M059J (cell line): ENCODE data around the gene ZNF526. TPM values are rescaled to one million over a fixed set of nuclear protein-coding genes. Genes with fewer than 3 reads are reported as not detected.
"Not testable (repeated sequence)": the region's sequence is repeated elsewhere in the genome, so short reads cannot be mapped to it uniquely, and the experiment has no call there.

Source experiments
- DNase-seq: peaks from one replicate; pipeline ENCODE4 v3.0.0-alpha.2; 2012; ENCODE audit warnings: low read depth
- total RNA-seq: library from RNA; depleted of rRNA; stranded (reverse); fragments of >200 nt; shearing (Covaris generic); gene quantifications from 2 replicates; pipeline ENCODE4 v1.2.3, GENCODE V29; 2014

Gene ZNF526
- total RNA-seq, 1 experiment from 2014 or later = 12.1 TPM

DNA sequence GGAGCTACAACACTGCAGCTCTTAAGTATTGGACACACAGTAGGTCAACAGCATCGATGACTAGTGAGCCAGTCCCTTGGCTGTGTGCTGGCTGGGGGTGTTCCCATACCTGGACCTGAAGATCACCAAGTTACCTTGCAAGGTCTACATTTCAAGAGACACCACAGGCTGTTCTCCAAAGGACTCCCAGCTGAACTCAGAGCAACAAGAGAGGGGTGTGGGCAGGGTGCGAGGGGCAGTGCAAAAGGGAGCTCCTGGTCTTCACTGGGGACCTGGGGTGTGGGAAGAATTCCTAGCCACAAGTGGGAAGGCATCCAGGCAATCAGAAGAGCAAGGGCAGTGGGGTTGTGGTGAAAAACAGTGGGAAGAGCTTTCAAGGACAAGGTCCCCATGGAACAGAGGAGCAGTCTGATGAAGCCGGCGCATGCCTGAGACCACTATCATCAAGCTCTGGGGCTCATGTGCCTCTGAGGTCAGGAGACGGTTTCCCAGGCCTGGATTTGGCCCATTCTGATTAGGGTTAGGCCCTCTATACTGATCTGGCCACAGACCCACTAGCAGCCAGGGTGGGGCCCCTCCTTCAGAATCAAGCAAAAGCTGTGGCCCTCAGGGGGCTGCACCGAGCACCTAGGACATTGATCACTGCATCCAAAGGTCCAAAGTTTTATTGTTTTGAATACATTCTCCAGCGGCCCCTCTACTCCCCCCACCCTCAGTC lies 27.0 kb downstream of the ZNF526 start:
- no peak for DNase-seq

DNA sequence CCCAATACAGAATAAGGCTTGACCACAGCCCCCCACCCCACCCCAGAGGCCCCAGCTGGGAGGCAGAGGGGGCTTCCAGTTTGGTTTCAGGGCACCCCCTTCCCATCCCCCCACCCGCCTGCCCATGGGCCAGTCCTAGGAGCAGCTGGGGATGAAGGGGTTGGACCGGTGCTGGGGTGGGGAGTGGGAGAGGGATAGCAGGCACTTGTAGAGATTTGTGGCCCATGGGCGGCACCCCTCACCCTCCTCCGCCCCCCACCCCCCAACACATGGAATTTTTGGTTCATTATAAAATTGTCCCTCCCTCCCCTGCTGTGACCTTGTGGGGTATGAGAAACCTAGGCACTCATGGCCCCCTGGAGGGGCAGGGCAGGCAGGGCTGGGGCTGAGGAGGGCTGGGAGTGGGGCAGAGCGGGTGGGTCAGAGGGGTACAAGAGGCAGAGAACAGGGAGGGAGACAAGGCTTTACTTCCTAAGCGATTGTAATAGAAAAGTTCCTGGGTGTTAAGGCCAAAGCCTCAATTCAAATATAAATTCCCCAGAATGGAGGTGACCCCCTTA lies 27.6 kb downstream of the ZNF526 start:
- DNase-seq = no peak

DNA sequence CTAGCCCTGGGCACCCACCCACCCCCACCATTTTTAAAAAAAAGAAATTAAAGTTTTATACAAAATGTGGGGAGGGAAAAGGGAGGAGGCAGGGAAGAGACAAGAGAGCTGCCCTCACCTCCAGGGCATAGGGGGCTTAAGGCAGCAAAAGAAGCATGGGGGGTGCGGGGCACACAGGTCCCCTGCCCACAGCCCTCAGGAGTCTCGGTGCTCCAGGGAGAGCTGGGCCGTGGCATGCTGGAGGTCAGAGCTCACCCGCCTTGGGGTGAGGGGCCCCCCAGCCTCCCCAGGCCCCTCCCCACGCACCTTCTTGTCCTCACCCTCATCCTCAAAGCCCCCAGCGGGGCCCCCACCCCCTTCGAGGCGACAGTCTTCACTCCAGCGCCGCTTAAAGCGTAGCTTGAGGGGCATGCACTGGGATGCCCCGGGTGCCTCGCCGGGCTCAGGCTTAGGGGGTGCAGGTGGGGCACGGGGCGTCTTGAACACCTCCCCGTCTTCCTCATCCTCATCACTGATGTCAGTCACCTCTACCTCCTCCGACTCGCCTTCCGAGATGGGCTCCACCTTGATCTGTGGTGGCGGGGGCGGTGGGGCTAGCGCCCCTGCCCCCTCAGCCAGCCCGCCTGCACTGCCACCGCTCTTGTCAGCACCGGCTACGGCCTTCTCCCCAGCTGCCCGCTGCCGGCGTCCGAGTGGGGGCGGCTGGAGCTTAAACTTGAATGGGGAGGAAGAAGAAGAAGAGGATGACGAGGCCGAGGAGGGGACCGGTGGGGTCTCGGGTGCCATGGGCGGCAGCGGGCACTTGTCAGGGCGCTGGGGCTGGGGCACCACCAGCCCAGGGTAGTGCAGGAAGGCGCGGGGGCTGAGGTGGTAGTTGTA lies 28.4 kb downstream of the ZNF526 start:
- no peak for DNase-seq

DNA sequence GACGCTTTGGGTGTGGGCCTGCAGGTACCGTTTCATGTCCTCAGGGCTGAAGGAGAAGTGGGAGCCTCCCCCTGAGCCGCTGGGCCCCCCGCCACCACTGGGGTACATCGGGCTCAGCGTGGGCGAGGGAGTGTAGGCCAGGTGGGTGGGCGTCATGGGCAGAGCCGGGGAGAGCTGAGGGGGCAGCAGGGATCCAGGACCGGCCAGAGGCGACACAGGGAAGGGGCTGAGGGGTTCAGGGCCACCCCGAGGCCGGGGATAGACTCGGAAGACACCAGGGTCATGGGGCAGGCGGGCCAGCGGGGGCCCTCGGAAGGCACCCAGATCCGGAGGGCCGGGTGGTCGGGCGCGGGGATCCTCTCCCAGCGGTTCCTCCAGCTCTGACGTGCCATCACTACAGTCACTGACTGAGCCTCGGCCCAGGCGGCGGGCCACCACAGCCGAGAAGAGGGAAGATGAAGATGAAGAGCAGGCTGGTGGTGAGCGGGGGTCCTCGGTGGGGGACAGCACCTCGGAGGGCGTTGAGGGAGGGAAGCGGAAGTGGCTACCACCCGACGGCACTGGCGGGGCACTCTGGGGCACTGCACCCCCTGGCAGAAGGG lies 29.1 kb downstream of the ZNF526 start:
- DNase-seq = no peak

DNA sequence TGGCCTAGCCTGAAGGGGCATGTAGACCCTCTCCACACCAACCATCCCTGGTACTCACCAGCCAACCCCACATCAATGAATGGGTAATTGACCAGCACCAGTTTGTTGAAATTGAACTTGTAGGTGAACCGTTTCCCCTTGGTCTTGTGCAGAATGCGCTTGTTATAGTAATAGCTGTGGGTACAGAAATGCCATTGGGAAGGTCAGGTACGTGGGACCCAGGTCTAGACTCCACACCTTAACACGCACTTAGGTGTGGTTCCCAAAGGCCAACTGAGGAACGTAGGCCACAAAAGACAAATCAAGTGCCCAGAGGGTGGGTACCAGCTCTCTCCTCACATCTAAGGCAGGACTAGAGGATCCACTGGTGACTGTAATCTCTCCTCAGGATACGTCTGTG lies 29.7 kb downstream of the ZNF526 start:
- no peak for DNase-seq

DNA sequence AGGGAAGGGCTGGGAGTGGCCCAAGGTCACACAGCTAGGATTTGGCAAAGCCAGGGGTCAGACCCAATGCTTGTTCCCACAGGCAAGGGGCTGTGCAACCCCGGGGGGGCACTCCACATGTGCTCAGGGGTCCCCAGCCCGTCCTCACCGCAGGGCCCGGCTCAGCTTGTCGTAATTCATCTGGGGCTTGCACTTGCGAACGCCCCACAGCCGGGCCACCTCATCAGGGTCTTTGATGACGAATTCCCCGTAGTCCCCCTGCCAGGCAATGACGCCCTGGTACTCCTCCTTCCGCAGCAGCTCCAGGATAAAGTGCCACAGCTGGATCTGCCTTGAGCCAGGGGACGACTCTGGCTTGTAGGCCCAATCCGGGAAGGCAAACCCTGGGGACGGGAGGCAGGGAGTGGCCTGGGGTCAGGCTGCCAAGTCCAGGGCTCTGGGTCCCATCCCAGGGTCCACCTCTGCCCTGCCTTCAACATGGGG lies 30.1 kb downstream of the ZNF526 start:
- no peak for DNase-seq

DNA sequence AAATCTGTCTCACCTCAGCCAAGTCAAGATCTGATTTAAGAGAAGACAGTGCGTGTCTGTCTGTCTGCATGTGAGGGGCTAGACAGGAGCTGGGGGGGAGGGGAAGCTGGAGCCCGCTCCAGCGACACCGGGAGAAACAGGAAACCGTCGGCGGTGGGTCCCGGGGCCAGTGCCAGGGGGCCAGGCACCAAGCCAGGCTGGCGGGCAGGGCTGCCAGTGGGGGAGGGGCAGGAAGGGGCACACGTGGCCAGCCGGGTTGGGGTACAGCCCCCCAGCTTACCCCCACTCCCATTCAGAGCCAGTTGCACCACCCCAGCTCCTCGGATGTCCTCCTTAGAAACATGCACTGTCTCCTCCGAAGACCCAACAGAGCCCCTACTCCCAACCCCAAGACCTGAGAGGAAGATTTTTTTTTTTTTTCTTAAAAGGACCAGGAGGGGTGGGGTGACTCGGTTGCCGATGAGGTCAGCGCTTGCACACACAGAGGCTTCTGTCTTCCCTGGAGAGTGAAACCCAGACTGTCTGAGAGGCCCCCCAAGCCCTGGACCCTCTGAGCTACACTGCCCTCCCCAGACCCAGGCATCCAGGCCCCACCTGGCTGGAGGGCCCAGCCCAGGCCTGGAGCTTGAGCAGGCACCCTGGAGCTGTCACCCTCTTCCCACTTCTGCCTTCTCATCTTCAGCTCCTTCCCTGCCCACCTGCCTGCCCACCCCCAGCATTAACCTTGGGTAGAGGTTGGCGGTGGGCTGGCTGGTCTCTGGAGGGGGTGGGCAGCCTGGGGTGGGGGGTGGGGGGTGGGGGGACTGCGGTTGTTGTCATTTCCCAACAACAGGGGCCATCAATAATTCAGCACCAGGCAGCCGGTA lies 30.8 kb downstream of the ZNF526 start:
- DNase-seq = no peak

DNA sequence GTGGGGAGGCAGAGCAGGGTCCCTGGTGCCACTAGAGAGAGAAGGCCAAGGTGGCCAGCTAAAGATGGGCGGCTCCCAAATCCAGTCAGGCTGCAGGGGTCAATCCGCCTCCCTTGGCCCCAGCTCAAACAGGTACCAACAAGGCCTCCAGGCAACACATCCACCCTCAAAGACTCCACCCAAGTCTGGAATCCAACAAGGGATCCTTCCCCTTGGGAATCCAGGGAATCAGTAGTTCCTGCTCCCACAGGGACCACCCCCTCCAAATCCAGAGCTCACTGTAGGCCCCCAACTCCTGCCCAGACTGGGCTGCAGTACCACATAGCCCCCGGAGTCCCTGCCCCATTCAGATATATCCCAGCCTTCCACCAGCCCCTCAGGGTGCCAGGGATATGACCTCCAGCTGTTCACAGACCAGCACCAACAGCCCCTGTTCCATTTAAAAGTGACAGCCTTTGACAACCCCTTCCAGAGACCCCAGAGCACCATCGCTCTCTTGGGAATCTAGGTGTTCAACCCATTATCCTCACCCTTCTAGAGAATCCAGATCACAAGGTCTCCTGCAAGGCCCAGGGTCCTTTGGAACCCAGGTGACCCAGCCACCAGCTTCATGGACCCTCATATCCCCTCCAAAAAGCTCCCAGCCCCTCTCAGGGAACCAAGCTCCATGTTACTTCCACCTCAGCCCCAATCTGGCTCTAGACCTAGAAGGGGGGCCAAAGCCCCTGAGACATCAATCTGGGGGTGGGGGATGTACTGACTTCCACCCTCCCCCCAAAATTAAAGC lies 31.7 kb downstream of the ZNF526 start:
- no peak for DNase-seq

DNA sequence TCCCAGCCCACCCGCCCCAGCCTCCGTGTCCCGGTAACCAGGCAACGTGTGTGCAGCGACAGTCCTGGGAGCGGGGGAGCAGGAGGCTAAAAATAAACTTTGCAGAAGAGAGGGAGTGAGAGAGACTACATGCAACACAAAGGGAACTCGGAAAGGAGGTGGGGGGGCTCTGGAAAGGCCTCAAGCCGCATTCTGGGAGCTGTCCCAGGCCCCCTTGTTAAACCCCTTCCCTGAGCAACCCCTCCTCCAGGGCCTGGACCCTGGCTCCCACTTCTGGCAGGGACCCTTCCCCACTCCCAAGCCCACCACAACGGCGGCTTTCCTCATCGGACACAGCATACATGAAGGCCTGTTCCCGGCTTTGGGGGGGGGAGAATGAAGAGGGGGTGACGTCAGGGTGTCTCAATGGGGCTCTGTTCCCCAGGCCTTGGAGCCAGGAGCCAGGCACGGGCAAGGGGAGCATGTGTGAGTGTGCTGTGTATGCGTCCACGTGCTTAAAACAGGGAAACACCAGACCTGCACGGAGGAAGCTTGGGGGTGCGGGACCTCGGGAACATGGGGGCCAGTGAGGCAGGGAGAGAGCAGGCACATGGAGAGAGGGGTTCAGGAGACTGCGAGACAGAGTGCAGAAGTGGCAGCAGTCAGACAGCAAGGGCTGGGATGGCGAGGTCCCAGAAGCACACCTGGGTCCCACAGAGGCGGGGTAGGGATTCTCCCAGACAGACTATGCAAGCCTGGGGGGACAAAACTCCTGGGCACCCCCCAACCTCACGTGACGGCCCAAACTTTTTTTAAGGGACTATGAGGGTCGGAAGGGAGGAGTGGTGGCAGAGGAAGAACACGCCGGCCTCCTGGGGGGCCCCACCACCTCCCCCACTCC lies 32.5 kb downstream of the ZNF526 start:
- no peak for DNase-seq

DNA sequence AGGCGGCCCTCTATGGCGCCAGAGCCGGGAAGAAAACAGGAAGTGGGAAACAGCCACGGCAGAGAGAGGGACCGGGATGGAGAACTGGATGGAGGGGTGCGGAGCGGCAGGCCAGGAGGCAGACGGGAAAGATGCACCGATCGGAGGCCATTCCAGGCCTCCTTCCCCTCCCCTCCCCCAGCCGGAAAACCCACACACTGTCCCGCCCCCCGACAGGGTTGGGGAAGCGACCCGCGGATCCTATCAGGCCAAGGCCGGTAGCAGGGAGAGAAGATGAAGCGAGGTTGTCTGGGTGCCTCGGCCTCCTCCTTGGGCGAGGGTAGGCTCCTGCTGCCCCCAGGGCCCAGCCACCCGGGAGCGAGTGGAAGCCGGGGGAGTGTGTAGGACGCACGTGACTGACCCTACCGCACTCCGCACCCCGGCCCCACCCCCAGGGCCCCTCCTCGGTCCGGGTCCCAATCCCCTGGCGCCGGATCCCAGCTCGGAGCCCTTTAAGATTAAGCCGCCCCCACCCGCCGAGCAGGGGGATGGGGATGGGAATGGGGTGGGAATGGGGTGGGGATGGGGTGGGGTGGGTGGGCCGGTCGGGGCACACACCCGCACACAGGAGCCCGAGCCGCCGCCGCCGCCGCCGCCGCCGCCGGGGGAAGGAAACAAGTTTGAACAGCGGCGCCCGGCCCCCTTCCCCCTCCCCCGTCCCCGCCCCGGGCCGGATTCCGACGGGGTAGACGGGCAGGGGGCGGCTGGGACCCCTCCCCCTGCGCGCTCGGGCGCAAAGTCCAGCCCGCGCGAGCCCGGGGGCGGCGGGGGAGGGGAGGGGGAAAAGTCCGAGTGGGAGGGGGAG lies 33.4 kb downstream of the ZNF526 start:
- peak; percentile 51 for DNase-seq

DNA sequence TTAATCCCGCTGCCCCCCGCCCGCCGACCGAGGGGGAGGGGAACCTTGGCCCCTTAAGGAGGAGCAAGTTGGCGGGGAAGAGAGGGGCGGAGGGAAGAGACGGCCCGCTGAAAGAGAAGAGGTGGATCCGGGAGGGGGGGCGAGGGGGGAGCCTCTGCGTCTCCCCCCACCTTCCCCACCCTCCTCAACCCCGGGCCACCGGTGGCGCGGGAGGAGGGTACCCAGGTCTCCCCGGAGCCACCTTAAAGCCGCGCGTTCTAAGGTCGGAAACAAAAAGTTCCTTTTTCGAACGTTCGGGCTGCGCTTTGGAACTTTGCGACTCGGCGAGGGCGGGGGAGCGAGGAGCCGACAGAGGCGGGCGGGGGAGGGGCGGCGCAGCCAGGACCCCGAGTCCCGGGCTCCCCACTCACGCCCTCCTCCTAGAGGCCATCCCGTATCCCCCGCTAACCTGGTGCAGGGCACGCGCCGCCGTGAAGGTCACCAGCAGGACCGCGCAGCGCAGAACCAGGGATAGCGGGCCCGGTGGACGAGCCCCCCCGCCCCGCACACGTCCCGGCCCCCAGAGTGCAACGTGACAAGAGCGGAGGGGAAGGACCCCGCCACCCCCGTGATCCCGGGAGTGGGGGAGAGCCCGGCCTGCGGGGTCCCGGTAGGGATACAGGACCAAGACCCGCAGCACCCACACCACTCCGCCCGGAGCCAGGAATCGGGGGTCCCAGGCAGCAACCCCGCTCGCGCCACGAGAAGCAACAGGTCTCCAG lies 34.2 kb downstream of the ZNF526 start:
- peak; percentile 61 for DNase-seq

DNA sequence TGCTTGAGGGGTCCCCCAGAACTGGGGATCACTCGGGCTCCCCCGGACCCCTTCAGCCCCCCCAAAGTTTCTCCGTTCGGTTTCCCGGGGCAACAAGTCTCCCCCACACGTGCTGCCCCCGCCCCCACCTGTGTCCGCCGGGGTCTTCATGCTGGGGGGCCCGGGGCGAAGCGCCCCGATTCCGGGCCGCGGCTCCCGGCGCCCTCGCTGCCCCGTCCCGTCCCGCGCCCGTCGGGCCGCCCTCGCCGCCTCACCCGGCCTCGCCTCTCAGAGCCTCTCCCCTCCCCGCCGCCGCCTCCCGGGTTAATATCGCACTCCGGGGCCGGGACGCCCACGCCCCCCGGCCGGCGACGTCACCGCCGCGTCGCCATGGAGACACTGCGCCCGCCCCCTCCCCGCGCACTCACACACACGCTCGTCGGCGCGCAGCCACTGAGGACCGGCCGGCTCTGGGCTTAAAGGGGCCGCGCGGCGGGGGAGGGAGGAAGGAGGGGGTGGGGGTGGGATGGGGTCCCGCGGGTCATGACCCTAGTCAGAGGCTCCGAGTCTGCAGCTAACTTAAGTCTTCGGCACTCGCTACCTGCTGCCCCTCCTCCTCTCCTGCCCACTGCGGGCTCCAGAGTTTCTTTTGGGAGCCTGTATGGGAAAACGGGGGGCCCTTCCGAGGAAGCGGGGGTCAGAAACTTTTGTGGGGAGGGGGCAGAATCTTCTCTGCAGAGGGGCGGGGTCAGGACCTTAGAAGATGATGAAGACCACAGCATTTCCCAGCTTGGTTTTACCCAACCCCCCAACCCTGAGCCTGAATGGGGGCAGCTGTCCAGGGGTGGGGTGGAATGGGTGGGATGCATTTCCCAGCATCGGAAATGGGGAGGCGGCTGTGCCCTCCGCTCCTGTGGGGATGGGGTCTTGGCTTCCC lies 35.0 kb downstream of the ZNF526 start, which contains the start of gene ERF:
ERF (minus strand) TSS at position 279 of the 916 bp plus-strand sequence; CDS start at position 150, 129 bp downstream.
- DNase-seq = peak; percentile 87

DNA sequence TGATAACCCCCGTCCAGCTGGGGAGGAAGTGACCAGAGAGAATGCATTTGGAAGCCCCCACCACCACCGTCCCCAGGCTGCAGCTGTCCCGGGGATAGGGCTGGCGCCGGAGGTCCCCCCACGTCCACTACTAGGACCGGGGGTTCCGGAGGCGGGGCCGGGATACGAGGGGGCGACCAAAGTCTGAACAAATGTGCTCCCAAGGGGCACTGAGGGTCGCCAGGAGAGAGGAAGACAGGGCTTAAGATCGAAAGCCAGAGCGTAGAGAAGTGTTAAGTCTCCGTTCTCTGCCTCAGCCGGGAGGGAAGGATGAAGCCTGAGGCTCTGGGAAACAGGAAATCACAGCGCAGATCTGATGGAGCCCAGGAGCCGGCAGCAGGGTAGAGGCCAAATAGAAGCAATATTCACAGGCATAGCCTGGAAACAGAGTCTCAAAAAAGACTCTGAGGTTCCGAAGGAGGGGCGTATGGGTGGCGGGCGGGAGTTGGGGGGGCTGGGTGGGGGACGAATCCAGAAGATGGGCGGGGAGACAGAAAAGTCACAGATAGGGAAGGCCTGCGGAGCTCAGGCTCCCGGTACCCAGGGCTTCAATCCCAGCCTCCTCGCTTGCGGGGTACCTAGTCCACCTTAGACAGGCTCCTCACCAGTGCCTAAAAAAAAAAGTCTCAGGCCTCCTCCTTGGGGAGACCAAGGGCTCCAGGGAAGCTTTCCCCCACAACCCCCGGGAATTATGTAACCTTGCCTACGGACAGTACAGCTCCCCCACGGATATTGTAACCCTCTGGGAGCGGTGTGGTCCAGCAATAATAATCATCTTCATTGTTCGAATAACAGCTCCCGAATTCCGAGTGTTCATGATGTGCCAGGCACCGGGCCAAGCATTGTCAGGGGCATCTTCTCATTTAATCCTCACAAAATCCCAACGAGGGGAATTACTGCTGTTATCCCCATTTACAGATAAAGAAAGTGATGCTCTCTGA lies 35.9 kb downstream of the ZNF526 start:
- DNase-seq = peak; percentile 71

DNA sequence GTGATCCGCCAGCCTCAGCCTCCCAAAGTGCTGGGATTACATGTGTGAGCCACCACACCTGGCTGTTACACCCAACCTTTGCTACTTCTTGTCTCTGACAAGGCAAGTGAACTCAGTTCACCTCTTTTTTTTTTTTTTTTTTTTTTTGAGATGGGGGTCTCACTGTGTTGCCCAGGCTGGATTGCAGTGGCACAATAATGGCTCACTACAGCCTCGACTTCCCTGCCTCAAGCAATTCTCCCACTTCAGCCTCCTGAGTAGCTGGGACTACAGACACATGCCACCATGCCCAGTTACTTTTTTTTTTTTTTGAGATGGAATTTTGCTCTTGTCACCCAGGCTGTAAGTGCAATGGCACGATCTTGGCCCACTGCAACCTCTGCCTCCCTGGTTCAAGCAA lies 37.7 kb downstream of the ZNF526 start:
- DNase-seq = not testable (repeated sequence)

DNA sequence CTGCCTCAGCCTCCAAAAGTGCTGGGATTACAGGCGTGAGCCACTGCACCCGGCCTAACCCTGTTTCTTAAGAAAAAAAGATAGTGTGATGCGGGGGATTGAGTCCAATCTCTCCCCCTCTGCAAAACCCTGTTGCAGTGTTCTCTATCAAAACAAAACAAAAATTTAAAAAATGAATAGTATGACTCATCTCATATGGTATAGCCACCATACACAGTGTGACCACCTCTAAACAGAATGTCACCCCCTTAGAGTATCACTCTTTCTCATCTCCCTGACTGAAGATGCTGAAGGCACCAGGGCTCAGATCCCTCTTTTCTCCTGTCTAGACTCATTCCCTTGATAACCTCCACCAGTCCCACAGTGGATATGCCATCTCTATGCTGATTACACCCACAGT lies 41.7 kb downstream of the ZNF526 start:
- no peak for DNase-seq
